GM19043 (cell line): Measurements from ENCODE around the gene PARVA.

ENCODE experiments used
- ATAC-seq: cut with Tn5 transposase; IDR thresholded peaks from one replicate; pipeline ENCODE4 v1.9.1; 2021; ENCODE audit warnings: low read depth; ENCODE audit not compliant: unreplicated experiment

Gene PARVA

DNA sequence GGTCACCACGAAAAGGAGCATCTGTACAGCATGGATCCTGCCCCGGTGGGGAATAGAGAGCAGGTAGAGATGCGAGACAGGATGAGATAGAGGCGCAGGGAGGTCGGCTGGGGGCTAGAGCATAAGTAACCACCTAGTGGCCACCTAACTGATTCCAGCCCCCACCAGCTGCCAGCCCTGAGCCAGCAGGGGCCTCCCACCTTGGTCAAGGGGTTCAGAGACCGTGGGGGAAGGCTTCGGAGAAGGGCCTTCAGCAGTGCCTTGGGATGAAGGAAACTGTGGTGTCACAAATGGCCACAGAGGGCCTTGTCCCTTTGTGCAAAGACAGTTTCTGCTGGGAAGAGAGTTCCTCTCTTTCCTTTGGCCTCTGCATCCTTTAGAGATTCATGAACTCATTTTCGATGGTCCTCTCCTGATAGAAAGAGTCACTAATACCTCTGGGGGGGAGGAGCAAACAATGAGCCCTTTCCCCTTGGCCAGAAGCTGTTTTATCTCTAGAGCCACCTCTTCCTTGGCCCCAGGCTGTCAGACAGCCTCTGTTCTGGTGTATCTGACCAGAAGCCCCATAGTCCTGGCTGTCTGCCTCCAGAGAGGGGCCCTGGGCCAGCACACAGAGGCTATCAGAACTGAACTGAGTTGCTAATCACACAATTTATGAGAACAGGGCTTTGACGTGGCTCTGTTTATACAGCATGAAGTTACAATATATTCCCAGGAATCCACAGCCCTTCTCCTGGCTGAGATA lies 146.0 kb downstream of the PARVA start:
- no peak for ATAC-seq

DNA sequence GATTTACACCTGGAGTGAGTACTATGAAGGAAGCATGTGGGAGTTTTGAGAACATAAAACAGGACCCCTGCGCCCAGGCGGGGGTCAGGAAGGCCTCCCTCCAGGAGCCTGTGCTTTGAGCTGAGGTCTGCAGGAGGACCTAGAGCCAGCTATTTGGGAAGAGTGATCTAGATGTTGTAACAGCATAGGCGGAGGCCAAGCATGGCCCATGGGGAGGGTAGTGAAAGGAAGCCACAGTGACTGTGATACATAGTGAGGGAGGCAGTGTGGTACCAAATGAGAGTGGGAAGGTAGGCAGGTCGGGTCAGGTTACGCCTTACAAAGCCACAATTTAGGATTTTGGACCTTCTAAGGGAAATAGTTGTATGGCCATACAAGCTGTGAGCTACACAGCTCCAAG lies 147.5 kb downstream of the PARVA start:
- no peak for ATAC-seq

DNA sequence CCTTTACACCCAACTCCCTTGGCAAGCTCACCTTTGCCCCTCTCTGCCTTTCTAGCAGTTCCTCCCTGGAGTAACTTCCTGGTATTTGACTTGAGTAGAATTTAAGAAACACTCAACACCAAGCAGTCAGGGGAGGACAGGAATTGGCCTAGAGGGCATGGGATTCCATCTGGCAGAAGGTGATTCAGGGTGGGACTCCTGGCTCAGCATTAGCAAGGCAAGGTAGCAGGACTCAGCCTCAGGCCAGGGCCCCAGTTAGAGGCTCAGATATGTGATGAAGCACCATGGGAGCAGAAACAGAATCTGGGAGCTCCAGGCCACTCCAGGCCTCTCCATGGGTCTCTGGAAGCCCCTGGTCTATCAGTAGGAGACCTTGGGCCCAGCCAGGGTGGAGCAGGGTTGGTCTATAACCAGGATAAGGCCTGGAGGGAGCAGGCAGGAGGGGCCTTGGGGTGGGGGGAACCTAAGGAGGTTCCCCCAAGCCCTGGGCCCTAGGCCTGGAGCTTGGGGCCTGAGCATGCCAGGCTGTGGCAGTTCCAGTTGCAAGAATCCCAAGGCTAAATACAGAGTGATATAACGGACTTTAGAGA lies 148.2 kb downstream of the PARVA start:
- no peak for ATAC-seq

DNA sequence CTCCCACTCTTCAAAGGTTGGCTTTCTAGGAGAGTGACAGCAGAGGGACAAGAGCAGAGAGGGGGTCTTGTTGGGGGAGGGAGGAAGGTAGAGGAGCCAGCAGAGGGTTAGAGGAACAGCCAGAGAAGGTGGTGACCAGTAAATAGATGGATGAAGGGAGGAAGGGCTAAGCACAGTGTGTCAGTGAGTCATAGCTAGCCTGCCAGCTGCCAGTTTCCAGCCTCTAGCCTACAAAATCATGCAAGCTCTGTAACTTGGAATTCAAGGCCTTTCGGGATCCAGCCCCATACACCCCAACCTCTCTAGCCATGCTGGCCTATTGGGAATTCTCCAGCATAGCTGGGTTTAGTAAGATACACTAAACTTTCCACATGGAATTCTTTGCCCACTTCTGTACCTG lies 149.4 kb downstream of the PARVA start:
- ATAC-seq, result no peak

DNA sequence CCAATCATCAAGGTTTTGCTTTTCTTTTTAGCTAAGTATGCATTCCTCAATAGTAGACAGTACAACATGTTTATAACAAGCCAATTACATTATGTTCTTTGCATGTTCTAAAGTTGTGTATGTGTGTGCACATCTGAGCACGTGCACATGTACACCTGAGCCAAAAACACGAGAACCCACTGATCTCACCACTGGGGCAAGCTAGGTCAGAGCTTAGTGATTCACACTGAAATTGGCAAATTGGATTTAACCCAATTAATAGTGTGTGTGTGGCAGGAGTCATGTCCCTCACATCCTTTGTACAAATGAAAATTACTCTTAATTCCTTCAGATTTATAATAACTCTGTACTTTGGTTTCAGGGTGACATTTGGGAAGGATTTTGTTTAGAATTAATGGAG lies 151.1 kb downstream of the PARVA start:
- no peak for ATAC-seq

DNA sequence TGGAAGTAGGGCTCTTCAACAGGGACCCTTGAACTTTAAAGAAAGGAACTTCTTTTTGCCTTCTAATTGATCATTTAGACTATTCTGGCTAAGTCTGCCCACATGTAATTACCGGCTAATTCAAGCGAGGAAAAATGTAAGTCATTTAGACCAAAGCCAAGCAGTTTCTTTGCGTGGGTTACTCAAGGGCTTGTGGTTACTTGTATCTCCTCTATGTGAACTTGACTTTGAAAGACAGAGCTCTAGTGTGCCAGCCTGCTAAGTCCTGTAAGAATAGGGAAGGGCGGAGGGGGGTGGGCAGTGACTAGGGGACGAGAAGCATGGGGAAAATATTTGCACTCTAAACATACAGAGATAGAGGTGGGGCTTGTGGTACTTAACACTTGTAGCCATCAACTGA lies 151.7 kb downstream of the PARVA start:
- ATAC-seq, result no peak

DNA sequence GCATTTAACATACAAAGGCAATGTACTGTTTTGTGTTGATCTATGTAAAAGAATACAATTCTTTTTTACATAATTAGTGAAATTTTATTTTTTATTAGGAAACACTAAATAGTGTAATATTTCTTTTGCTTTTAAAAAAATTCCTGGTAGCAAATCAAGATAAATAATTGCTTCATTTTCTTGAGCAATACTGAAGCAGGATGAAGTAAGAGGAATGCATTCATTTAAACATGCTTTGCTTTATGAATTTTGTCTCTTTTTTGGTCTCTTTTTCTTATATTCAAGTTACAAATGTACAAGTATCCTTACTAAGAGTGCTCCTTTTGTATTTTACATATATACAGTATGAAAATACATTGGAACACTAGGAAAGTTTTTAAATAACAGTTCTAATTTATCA lies 152.4 kb downstream of the PARVA start:
- ATAC-seq, result no peak

DNA sequence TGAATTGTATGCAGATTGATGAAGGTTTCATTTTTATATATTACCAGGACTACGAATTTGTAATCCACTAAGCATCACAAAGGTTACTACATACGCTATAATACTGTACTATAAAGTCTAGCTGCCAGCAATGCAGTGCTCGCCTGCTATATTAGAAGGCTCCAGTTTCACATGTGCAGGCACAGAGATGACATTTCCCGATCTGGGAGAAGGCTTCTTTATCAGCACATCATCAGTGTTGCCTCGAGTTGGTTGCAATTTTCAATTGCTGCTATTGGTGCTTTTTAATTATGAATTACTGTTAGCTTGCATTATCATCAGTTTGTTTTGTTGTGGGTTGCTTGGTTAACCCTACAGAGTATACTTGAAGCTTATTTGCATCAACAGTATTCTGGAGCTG lies 153.6 kb downstream of the PARVA start:
- ATAC-seq, result no peak

DNA sequence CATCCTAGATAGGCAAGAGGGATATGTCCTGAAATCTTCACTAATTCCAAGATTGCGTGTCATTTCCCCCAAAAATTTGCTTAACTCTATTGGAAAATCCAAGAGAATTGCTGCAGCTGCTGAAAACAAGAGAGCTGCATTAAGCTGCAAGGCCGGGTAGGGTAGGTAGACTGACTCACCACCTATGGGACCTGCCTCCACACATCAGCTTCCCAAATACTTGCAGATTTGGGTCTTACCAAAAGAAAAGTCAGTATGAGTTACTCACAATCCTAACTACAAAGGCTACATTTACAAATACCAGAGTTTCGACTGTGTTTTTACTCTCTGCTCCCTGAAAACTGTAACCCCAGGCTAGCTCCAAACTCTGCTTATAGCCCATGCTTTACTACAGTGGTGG lies 154.3 kb downstream of the PARVA start:
- no peak for ATAC-seq

DNA sequence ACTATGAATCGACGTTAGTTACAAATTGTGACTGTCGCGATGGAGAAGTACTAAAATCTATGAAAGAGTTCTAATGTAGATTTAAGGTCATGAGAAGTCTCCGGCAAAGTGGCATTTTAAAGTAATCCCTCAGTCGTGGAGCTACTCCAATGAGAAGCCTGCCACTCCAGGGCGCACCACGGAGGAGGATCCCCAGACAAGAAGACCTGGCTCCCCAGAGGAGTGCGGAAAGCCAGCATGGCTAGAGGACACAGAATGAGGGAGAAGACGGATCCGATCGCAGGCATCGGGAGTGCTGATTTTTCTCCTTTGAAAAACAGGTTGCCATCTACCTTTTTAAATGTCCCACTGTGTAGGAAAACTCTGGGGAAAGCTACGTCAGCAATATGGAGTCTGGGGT lies 155.2 kb downstream of the PARVA start:
- no peak for ATAC-seq

DNA sequence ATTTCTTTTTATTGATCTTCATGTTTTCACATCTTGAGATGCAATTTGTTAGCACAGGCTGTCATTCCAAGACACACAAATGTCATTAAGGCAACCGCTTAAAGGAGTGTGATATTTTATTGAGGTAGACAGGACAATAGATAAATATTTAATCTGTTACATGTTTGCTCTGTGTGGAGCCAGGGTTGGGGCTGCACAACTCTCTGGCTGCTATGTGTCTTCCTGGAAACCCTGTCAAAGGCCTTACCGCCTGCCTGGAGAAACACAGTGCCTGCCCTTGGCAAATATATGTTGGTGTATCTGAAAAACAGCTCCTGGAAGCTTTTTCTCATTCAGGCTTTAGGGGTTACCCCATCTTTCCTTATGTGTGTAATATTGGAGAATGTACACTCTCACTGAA lies 157.2 kb downstream of the PARVA start:
- ATAC-seq, result no peak

DNA sequence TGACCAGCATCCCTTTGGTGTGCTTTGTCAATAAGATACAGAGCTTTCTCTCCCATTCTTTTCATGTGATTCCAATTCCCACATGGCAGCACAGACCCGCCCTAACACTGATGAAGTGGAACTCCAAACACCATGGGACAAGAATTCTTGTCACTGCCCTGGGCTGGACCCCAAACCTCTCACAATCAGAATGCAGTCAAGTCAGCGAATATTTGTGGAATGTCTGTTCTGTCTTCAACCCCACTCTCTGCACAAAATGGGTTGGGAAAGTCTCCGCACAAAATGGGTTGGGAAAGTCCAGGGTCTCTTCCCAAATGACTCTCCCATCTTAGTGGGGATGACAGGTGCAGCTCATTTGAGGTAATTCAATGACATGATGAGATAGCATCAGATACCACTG lies 157.9 kb downstream of the PARVA start:
- ATAC-seq, result no peak

DNA sequence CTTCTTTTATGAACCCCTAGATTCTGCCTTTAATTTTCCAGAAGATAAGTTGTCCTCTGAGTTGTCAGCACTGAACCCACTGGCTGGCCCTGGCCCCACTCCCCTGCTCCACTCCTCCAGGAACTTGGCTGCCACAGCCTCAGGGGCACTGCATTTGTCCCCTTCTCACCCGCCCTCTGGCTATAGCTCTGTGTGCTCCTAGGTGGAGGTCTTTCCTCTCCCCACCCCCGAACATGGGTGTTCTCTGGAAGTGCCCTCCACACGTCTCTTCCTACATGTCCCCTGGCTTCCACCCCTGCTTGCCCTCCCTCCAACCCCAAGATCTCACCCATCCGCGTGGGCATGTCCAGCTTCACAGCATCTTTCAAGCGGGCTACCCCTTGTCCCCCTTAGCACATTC lies 159.2 kb downstream of the PARVA start:
- no peak for ATAC-seq

DNA sequence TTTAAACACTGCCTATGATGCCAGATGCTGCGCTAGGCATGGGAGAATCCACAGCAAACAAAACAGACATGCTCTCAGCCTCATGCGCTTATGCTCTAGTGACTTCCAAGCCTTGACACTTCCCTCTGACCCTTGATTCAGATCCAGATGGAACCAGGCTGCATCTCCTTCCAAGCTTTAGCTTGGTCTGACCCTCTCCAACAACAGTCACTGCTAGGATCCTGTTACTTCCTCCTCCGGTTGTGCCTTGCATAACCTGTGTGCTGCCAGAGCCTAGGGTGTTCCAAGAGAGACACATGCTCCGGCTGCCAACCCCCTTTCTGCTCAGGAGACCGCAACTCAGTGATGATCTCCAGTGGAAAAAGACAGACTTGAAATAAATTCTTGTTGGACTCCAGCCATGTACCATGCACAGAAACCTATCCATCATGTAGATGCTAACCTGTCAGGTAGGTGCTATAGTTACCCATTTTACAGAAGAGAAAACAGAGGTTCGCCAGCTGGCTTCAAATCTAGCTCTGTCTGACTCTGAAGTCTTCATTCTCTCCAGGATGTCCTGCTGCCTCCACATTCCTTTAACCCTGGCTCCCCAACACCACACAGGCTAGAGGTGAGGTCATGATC lies 160.5 kb downstream of the PARVA start:
- no peak for ATAC-seq

DNA sequence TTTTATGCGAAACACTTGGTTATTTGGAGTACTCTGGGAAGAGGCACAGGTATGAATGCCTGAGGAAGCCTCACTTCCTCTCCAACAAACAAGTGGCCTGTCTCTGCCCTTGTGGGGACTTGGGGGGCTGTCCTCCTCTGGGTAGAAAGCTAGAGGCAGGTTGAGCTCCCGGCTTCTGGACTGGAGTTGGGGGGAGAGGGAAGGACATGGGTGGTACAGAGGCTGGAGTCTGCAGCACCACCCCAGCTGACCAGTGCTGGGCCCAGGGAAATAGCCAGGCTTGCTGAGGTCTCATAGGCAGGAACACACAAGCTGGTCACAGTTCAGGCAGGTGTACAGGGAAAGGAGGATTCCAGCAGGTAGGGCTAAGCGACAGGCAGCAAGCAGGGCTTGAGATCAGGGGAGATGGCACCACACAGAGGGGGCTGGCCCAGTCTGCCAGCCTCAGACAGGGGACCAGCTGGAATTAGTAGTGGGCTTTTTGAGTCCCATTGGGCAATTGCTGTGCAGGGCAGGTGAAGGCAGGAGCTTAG lies 161.6 kb downstream of the PARVA start:
- ATAC-seq, result no peak

DNA sequence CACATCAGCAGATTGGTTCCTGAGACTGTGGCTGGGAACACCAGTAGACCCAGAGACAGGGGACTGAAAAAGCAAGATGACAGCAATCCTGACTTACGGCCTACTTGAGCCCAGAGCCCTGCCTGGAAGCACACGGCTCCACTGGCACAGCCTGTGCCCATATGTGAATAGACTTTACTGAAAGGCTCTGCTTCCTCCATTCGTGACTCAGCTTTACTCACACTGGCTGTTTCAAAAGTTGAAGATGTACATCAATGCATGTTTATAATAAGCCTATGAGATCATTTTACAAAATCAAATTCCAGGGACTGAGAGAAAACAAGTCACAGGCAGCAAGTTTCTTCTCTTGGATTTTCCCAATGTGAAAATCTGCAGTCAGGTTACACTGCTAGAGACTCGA lies 162.2 kb downstream of the PARVA start:
- no peak for ATAC-seq

DNA sequence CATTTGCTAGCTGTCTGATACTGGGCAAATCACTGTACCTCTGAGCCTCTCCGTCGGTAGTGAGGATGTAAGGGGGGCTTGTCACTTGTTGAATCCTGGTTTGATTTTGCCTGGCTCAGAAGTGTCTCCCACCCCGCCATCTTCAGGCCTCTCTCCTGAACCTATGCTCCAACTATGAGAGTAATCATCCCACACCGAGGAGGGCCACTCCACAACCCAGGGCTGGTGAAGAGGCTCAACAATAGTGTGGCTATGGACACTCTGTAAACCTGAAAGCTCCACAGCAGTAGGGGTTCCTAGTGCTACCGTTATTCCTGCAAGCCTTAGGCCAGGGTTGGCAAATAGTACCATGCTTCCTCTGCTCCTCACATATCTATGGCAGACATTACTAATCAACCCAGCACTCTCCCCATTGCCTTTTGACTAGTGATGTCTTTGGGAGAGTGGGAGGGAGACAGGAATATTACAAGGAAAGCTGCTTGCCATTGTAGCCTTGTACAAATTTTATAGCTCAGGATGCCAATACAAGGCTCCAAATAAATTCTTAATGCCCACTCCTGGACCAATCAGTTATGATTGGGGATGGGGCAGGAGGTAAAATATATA lies 162.8 kb downstream of the PARVA start:
- no peak for ATAC-seq

DNA sequence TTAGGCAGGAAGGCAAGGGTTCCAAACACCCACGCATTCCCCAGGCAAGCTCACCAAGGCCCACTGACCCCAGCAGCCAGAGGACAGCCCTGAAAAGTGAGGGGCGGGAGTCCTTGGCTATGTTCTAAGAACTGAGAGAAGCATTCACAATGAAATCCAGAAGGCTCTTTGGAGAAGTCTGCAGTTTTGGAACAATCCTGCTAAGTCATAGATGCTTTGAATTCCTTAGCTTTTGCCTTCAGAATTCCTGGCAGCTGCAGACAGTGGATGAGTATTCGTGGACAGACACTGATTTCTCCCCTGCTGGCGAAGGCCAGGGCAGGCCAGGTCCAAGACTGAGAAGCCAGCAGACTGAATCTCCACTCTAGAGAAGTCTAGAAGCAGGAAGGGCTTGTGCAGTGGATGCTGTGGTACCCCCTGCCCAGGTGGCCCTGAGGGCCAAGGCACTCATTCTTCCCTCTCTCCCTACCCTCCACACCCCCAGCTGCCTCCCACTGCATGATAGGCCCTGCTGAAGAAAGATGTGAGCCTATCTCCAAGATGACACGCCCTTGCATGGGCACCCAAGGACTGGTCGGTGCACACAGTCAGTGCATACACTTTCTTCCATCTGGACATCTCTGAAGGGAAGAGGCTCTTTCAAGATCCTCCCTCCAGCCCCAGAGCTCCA lies 163.7 kb downstream of the PARVA start:
- no peak for ATAC-seq

DNA sequence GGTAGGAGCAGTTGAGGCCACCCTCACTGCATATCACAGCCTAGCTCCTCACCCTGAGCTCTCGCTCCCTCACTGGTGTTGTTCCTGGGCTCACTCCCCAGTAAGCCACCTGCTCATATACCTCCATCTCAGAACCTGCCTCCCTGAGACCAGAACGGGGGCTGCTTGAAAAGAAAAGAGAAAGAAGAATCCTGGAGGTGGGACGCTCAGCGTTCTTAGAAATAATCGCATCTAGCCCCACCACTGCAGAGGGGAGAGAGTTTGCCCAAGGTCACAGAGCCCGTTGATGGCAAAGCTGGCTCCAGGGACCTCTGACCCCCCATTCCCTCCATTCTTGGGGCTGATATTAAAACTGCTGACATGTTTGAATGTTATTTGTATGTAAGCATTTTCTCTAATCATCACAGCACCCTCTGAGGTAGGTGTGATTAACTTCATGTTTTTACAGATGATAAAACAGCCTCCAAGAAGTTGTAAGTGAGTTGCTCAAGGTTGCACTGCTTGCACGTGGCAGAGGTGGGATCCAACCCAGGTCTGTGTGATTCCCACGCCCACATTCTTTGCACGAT lies 164.3 kb downstream of the PARVA start:
- ATAC-seq, result no peak

DNA sequence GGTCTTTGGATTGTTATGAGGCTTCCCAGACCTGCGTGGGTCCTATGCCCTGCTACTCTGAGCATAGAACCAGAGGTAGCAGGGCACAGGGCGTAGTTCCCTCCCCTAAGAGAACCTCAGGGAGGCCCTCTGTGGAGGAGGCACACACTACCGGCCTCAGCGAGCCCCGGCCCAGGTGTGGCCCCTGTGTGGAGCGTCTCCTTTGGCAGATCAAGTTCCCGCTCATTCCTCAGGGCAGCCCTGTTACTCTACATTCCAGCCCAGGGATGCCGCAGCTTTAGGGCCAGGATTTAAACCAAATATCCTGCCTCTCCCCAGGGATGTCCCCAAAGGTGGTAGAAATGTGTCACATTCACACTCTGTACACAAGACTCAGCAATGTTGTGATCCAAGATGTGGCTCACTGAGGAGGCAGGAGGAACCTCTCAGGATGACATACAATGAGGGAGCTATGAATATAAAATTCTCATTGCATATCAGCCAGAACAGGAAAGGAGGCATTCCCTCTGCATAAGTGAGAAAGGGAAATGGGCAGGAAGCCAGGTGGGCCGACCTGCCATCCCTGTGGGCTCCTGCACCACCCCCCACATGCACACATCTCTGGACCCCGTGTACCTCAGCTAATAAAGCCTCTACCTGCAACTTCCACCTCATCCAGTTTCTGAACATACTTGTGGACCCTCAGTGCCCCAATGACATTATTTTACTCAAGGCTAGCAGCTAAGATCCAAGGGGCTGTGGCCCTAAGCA lies 165.0 kb downstream of the PARVA start:
- ATAC-seq, result no peak
